ENCODE results near the gene GIT1. TPM values are rescaled to one million over a fixed set of nuclear protein-coding genes. Genes with fewer than 3 reads are reported as not detected.

GIT1 gene
- total and polyA plus RNA-seq, 2 of the 13 experiments (the other 11 are each of a cell fraction or from before 2014, with no cell fraction given) = 14.2 to 30.8 TPM

DNA sequence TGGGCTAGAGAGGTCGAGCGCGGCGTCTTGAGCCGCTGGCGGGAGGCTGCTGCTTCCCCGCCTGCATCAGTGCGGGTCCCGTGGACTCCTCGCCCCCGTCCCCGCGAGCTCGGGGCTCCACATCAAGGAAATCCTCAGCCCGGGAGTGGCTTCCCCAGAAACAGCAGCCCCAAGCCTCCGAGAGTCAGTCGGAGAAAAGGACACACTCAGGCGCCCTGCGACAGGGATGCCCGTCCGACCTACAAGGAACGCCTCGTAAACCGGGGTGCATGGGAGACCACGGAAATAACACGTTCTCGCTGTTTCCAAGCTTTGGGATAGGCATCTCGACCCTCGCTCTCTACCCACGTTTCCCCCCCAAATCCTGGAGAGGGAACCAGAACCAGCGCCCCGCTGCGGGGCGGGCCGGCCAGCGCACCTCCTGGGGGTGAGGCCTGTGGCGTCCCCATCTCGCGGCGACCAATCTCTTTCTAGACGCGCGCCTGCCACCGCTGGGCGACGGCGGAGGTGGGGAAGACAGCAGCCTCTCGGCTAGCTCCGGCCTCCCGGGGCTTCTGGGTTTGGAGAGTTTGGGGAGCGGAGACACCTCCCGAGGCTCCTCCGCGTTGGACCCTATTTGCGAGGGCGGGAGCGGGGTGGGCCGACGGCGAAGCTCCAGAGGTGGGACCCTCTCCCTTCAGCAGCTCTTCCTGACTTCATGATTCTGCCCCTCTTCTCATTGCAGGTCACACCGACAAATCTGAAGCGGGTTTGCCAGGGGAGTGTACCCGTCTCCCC lies 21.7 kb downstream of the GIT1 start (continued):
- TF ChIP-seq, protein P1, sequence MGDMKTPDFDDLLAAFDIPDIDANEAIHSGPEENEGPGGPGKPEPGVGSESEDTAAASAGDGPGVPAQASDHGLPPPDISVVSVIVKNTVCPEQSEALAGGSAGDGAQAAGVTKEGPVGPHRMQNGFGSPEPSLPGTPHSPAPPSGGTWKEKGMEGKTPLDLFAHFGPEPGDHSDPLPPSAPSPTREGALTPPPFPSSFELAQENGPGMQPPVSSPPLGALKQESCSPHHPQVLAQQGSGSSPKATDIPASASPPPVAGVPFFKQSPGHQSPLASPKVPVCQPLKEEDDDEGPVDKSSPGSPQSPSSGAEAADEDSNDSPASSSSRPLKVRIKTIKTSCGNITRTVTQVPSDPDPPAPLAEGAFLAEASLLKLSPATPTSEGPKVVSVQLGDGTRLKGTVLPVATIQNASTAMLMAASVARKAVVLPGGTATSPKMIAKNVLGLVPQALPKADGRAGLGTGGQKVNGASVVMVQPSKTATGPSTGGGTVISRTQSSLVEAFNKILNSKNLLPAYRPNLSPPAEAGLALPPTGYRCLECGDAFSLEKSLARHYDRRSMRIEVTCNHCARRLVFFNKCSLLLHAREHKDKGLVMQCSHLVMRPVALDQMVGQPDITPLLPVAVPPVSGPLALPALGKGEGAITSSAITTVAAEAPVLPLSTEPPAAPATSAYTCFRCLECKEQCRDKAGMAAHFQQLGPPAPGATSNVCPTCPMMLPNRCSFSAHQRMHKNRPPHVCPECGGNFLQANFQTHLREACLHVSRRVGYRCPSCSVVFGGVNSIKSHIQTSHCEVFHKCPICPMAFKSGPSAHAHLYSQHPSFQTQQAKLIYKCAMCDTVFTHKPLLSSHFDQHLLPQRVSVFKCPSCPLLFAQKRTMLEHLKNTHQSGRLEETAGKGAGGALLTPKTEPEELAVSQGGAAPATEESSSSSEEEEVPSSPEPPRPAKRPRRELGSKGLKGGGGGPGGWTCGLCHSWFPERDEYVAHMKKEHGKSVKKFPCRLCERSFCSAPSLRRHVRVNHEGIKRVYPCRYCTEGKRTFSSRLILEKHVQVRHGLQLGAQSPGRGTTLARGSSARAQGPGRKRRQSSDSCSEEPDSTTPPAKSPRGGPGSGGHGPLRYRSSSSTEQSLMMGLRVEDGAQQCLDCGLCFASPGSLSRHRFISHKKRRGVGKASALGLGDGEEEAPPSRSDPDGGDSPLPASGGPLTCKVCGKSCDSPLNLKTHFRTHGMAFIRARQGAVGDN (CRISPR knock-in tag; IDR thresholded peaks at IDR 0.05) = peak; percentile 61
- TF ChIP-seq ZNF563 (CRISPR knock-in tag; IDR thresholded peaks at IDR 0.05) = peak; percentile 53
- TF ChIP-seq BCL6 (CRISPR knock-in tag; IDR thresholded peaks at IDR 0.05) = 0 out of 2 replicates have a peak, but pooled peaks have one; percentile 8
- TF ChIP-seq, protein P2, sequence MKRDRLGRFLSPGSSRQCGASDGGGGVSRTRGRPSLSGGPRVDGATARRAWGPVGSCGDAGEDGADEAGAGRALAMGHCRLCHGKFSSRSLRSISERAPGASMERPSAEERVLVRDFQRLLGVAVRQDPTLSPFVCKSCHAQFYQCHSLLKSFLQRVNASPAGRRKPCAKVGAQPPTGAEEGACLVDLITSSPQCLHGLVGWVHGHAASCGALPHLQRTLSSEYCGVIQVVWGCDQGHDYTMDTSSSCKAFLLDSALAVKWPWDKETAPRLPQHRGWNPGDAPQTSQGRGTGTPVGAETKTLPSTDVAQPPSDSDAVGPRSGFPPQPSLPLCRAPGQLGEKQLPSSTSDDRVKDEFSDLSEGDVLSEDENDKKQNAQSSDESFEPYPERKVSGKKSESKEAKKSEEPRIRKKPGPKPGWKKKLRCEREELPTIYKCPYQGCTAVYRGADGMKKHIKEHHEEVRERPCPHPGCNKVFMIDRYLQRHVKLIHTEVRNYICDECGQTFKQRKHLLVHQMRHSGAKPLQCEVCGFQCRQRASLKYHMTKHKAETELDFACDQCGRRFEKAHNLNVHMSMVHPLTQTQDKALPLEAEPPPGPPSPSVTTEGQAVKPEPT (CRISPR knock-in tag; IDR thresholded peaks at IDR 0.05; ENCODE audit: low read depth) = no peak
- peak; percentile 39; the same call in 1 of the 2 replicates for TF ChIP-seq ZNF879 (CRISPR knock-in tag; IDR thresholded peaks at IDR 0.05)
- 0 out of 2 replicates have a peak, but pooled peaks have one; percentile 5 for TF ChIP-seq RXRA (CRISPR knock-in tag; IDR thresholded peaks at IDR 0.05)
- no peak for TF ChIP-seq ZNF441 (CRISPR knock-in tag; IDR thresholded peaks at IDR 0.05; ENCODE audit: borderline replicate concordance)
- 0 out of 2 replicates have a peak, but pooled peaks have one; percentile 12 for TF ChIP-seq KDM2A (CRISPR knock-in tag; IDR thresholded peaks at IDR 0.05; ENCODE audit: borderline replicate concordance, low read depth)
- 0 out of 2 replicates have a peak, but pooled peaks have one; percentile 10 for TF ChIP-seq HOXA5 (CRISPR knock-in tag; IDR thresholded peaks at IDR 0.05)
- 0 out of 2 replicates have a peak, but pooled peaks have one; percentile 3 for TF ChIP-seq MXD4 (CRISPR knock-in tag; IDR thresholded peaks at IDR 0.05)
- TF ChIP-seq AGO2 (optimal IDR thresholded peaks at IDR 0.05; ENCODE audit: low read depth, low read length) = peak; percentile 52
